HK-2 (cell line): Measurements from ENCODE around the gene DNAJC15.
"Not testable (repeated sequence)": the region's sequence is repeated elsewhere in the genome, so short reads cannot be mapped to it uniquely, and the experiment has no call there.

ENCODE experiments used
- DNase-seq: peaks from one replicate; pipeline ENCODE4 v3.0.0-alpha.2; 2018; ENCODE audit not compliant: unreplicated experiment

Gene DNAJC15

GRCh38 chr13:43045302-43045773, 22.0 kb downstream of the DNAJC15 start:
- DNase-seq = not testable (repeated sequence)

GRCh38 chr13:43046259-43046658, 22.9 kb downstream of the DNAJC15 start:
- no peak for DNase-seq

GRCh38 chr13:43054803-43055802, 31.7 kb downstream of the DNAJC15 start:
- DNase-seq = no peak

- no peak for DNase-seq
Measured at GRCh38 chr13:43057653-43058317, 34.4 kb downstream of the DNAJC15 start.

GRCh38 chr13:43058318-43058674, 34.9 kb downstream of the DNAJC15 start:
- DNase-seq = no peak

DNA sequence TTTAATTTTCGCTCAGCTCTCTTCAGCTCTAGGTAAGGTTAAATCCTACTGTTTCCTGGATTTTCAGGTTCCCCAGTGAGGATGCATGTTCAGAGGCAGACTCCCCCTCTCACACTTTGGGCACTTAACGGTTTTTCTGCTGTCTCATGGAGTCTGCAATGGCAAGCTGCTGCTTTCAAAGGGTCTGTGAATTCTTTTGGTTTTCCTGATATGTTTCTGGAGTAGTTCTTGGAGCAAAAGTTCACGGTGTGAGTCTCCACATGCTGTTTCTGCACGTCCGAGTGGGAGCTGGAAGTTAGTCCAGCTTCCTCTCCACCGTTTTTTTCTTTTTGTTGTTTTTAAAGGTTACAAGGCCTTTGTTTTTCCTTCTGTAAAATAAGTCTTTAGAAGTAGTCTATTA, 35.4 kb downstream of the DNAJC15 start:
- no peak for DNase-seq

DNA sequence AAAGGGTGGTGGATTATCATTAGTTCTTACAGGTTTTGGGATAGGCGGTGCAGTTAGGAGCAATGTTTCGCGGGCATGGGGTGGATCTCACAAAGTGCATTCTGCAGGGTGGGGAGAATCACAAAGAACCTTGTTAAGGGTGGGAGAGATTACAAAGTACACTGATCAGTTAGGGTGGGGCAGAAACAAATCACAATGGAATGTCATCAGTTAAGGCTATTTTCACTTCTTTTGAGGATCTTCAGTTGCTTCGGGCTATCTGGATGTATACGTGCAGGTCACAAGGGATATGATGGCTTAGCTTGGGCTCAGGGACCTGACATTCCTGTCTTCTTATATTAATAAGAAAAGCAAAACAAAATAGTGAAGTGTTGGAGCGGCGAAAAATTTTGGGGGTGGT, 36.4 kb downstream of the DNAJC15 start:
- not testable (repeated sequence) for DNase-seq

DNA sequence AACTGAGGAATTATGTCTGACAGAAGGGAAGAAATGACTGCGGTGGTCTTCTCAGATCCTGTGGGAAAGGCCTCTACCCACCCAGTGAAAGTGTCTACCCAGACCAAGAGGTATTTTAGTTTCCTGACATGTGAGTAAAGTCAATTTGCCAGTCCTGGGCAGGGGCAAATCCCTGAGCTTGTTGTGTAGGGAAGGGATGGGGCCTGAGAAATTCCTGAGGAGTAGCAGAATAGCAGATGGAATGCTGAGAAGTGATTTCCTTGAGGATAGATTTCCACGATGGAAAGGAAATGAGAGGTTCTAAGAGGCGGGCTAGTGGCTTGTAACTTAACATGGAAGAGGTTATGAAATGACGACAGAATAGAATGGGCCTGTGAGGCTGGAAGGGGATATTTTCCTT, 37.4 kb downstream of the DNAJC15 start:
- DNase-seq = not testable (repeated sequence)

DNA sequence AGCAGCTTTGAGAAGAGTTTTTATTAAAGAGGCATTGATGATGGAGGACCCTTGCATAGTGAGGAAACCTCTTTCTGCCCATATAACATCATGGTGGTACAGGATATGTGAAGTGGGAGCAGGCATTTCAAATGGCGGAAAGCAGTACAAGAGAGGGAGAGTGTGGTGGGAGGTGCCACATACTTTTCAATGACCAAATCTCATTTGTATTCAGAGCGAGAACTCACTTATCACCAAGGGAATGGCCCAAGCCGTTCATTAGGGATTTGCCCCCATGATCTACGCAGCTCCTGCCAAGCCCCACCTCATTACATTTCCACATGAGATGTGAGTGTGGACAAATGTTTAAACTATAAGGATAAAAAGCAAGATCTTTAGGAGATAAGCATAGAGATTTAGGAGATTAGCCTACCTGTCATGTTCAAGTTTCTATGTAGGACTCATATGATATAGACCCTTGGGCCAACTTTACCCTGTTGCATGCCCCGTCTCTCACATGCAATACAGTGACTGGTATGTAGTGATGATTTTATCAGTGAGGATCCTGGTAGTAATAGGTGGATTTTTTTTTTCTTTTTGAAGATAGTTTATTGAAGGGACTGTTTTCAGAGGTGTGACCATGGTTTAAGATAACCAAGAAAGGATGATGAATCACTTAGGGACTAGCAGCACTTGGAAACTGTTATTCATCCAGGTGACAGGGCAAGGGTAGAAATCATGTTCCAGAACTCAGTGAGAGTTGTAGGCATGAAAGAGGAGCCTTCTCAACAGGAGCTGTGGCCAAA, 38.3 kb downstream of the DNAJC15 start:
- DNase-seq = no peak

- DNase-seq = no peak
Measured at GRCh38 chr13:43071824-43072223, 48.4 kb downstream of the DNAJC15 start.

- DNase-seq = no peak
Measured at GRCh38 chr13:43072394-43072793, 49.0 kb downstream of the DNAJC15 start.

GRCh38 chr13:43074824-43075510, 51.6 kb downstream of the DNAJC15 start:
- DNase-seq = no peak

DNA sequence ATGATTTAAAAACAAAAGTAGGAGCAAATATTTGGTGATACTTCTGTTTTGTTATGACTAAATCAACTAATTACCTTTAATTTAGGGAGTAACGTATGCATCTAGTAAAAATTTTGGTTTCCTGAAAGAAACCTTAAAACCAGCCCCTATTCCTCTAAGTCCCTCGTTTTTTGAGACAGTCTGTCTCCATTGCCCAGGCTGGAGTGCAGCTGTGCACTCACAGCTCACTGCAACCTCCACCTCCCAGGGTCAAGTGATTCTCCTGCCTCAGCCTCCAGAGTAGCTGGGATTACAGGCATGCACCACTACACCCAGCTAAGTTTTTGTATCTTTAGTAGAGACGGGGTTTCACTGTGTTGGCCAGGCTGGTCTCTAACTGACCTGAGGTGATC, 52.1 kb downstream of the DNAJC15 start:
- DNase-seq = not testable (repeated sequence)

DNA sequence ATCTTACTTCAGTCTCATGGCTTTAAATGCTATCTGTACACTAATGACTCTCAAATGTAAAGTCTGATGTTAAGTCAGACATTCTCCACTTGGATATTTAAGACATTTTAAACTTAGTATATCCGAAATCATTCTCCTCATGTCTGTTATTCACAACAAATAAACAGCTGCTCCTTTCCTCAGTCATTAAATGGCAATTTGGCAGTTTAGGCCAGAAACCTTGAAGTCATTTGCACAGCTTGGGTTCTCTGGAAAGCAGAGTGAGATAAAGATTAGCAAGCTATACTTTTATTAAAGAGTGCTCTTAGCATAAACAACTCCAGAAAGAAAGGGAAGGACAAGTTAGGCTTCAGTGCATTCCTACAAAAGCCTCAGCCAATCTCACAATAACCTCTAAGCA, 53.7 kb downstream of the DNAJC15 start:
- no peak for DNase-seq

DNA sequence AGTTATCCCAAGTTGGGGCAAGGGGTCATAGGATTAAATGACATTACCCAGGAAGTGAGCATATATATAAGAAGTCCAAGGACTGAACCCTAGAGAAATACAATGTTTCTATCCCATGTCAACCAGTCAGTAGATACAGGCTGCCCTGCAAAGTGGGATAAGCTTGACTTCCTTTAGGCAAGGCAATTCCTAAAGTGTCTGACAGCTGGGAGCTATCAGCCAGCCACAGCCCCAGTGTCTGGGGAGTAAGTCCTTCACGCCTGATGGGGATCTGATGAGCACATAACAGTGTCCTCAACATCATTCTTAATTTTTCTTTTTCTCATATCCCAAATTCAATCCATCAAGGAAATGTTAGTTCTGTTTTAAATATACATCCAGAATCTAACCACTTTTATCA, 54.1 kb downstream of the DNAJC15 start:
- DNase-seq = no peak

- DNase-seq = no peak
Measured at GRCh38 chr13:43077906-43078305, 54.5 kb downstream of the DNAJC15 start.

DNA sequence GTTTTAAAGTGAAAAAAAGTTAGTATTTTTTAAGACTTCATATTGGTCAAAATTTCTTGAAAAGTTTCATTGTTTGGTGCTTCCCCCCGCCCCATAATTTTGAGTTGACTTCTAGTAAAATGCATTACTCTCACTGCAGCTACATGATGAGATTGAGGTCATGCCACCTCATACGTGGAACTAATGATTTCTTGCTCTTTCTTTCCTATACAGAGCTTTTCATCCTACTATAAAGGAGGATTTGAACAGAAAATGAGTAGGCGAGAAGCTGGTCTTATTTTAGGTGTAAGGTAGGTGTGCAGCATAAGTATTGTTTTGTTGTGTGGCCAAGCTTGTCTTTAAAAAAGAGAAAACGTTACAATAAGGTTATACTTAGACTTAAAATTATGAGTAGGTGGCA, 55.0 kb downstream of the DNAJC15 start:
- DNase-seq = no peak

DNA sequence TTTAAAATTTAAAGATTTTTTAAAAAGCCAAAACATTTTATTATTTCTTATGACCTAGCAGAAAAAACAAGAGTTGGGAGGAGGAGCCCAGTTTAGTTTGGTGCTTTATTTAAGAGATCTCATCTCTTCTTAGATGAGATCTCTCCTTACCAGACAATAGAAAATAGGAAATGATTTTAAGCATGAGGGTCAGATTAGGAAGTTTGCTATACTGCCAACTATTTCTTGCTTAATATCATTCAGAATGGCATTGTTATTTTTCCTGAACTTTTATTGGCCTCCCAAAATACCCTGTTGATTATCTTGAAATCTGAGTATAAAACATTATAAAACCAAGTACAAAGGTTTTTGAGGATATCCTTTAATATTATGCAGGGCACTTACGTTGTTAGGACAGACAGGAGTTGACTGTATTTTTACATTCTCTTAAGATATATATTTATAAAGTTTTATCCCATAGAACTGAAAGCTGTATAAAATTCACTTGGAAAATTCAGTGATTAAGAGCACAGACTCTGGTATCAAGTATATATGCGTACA, 56.1 kb downstream of the DNAJC15 start:
- no peak for DNase-seq

GRCh38 chr13:43080199-43080598, 56.8 kb downstream of the DNAJC15 start:
- DNase-seq = no peak

GRCh38 chr13:43081866-43082265, 58.5 kb downstream of the DNAJC15 start:
- no peak for DNase-seq

DNA sequence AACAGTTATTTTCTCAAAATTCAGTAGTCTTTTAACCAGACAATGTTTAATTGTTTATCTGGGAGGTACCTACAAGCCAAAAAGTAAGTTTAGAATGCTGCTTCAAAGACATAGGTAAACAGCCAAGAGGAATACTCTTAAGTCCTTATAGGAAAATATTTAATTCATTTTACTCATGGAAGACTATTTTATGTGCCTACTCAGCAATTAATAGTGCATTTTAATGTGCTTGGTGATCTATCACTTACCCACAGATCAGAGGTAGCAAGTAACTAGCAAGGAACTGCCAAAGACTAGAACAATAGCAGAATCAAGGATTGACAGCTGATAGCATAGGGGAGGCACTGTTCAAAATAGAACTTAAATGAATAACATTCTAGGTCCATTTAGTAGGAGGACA, 60.4 kb downstream of the DNAJC15 start:
- no peak for DNase-seq
